ENCODE results near the gene EFNA4.

EFNA4 gene

DNA sequence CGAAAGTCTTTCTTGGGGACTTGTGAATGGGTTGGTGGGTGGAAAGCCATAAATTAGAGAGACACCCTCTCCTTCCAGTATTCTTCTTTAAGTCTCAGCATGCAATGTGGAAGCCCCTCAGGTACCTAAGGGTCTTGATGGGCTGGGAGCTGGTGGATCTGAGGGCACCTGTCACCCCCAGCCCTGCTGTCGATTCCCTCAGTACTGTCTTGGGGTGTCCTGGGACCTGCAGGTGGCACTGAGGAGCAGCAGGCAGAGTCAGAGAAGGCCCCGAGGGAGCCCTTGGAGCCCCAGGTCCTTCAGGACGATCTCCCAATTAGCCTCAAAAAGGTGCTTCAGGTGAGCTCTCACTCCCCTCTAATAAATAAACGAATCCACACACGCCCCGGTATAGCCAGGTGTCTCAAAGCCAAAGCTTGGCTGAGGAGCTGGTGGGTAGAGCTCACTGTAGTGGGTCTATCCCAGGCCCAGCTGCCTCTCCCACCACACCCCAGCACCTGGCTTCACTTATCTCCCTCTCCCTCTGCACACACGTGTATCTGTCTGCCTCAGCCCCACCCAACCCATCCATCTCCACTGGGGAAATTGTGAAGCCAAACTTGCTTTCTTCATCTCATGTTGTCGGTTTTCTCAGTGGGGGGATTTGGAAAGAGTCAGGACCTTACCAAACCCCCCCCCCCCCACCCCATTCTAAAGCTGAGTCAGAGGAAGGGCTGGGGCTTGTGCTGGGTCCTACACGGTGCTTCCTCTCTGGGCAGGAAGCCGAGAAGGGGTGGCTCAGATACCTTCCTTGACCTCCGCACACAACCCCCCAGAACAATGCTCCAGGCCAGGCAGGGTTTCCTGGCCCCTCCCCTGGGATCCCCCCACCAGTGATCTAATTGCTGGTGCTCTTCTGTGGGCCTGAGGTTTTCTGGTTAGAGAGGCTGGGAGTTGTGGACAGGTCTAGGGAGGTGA, 10.8 kb upstream of the EFNA4 start:
- DNase-seq: peak; percentile 61

DNA sequence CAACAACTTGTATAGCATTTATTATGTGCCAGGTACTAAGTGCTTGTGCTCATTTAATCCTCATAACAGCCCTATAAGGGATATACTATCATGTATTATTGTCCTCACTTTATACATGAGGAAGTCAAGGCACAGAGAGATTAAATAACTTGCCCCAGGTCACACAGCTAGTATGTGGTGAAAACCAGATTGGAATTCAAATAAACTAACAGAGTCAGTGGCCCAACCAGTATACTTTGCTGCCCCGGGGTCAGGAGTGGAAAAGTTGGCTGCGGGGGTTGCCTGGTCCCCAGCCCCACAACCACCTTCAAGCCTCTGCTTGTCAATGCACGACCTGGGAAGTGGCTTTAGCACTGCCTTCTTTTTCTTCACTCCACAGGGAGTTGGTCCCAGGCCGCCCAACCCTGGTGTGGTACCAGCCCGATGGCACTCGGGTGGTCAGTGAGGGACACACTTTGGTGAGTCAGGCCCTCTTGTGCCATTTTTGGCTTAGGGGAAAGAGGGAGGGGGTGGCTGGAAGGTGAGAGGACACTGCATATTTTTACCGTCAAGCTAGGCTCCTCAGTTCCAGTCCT, 9.9 kb upstream of the EFNA4 start:
- no peak for DNase-seq

DNA sequence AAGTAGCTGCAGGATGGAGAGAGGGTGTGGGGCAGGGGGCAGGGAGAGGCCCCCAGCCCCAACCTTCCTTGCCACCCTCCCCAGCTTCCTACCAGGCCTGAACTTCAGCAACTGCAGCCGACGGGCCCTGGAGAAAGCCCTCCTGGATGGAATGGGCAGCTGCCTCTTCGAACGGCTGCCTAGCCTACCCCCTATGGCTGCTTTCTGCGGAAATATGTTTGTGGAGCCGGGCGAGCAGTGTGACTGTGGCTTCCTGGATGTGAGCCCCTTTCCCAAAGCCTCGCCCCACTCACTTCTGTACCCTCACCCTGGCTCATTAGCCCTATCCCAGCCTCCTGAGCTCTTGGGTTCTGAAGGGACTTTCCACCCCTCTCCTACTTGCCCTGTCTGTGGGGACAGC, 6.4 kb upstream of the EFNA4 start:
- DNase-seq: no peak

DNA sequence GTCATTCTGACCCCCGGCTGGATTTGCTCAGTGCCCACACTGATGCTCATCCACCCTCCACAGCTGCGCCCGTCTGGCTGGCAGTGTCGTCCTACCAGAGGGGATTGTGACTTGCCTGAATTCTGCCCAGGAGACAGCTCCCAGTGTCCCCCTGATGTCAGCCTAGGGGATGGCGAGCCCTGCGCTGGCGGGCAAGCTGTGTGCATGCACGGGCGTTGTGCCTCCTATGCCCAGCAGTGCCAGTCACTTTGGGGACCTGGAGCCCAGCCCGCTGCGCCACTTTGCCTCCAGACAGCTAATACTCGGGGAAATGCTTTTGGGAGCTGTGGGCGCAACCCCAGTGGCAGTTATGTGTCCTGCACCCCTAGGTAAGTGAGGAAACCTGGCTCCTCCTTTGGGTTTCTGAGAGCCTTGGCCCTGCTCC, 5.7 kb upstream of the EFNA4 start:
- DNase-seq: no peak

DNA sequence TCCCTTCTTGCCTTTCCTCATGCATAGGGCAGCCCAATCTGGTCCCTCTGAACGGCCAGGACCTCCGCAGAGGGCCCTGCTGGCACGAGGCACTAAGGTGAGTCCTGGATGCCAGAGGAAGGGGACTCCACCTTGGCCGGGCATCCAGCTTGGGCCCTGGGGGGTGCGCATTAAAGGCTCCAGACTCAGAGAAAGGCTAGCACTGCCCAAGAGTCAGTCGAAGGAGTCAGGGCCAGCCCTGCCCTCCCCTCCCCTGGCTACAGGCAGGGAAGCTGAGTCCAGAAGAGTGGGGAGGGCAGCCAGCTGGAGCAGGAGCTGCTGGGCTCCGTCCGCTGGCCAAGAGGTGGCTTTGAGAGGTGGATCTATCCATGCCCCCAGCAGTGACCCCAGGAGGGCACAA, 2.8 kb upstream of the EFNA4 start:
- DNase-seq: no peak

DNA sequence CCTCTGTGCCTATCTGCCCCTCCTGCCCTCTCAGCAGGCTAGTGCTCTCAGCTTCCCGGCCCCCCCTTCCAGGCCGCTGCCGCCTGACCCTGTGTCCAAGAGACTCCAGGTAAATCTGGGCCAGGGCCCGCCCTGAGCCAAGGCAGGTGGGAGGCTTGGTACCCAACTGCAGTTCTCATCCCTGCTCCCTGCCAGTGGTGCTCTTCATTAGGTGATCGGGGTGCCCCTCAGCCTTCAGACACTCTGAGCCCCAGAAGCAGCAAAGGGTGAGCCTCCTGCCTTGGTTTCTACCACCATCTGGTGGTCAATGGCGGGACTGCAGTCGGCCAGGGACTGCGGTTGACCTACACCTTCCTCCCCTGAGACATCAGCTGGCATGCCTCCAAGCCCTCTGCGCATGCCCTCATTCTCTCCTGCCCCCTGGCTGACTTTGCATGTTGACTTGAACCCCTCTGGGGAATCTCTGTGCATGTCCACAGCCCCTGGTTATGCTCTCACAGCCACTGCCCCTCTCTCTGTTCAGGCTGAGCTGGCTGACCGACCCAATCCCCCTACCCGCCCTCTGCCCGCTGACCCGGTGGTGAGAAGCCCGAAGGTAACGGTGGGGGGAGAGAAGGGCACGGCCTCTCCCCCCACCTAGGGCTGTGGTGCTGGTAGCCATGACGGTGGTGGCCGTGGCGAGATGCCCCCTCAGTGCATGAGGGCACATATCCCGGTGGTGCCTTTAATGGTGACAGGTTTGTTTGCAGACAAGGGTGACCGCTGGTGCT, 2.0 kb upstream of the EFNA4 start:
- peak; percentile 100 for DNase-seq

DNA sequence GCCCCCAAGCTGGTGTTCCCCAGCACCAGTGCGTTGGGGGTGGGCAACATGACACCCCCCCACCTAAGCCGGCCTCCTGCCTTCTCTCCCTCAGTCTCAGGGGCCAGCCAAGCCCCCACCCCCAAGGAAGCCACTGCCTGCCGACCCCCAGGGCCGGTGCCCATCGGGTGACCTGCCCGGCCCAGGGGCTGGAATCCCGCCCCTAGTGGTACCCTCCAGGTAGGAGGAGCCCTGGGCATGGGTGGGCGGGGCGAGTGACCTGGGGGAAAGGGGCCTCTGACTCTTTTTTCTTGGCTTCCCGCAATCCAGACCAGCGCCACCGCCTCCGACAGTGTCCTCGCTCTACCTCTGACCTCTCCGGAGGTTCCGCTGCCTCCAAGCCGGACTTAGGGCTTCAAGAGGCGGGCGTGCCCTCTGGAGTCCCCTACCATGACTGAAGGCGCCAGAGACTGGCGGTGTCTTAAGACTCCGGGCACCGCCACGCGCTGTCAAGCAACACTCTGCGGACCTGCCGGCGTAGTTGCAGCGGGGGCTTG, 1.3 kb upstream of the EFNA4 start:
- no peak for DNase-seq

DNA sequence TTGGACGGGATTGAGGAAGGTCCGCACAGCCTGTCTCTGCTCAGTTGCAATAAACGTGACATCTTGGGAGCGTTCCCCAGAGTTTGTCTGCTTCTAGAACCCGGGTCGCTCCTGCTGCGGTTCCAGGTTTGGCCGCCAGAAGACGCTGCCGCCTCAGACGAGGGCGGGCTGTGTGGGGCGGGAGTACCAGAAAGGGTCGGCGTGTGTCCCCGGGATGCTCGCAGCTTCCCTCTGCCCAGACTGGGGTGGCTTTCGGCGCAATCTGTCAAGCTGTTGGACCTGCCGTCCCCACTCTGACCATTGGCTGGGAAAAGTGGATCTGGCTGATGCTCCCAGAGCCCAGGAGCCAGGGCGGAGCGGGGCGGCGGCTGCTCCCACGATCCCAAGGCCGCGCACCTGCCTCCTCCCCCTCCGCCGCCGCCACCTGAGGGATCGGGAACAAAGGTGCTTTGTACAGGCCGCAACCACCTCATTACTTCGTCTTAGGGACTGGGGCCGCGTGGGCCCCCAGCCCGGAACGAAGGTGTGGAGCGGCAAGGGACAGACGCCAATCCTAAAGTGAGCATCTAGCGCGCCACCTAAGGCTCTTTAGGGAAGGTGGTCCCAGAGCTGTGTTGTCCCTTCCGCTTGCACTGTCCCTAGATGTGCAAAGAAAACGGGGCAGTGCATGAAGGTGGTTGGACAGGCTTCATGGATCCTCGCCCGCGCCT, 683 bp upstream of the EFNA4 start:
- peak; percentile 93 for DNase-seq

DNA sequence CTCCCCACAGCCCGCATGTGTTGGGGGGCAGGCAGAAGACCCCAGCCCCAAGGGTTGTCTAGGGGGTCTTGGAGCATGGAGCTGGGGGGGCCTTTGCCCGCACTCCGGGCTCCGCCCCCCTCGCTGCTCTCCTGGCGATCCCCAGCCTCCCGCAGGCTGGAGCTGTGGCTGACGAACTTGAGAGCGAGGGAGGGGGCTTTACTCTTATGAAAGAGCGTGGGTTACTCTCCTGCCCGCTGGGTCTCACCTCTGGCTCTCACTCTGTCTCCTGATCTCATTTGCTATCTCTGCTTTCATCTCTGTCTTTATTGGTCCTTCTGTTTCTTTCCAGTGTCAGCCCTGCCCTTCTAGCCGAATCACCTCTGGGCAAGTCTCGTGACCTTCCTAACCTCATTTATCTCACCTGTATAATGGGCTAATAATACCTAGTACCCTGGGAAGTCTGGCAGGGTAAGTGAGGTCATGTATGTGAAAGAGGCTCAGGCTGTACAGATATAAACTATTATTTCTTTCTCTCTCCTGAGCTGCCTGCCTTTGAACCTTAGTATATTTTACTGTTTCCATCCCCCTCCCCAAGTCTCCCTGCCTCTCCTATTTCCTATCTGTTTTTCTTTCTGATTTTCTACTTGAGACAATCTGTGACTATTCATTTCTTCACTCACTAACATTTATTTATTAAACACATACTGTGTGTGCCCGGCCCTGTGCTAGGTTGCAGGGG, 731 bp downstream of the EFNA4 start:
- DNase-seq: peak; percentile 66

DNA sequence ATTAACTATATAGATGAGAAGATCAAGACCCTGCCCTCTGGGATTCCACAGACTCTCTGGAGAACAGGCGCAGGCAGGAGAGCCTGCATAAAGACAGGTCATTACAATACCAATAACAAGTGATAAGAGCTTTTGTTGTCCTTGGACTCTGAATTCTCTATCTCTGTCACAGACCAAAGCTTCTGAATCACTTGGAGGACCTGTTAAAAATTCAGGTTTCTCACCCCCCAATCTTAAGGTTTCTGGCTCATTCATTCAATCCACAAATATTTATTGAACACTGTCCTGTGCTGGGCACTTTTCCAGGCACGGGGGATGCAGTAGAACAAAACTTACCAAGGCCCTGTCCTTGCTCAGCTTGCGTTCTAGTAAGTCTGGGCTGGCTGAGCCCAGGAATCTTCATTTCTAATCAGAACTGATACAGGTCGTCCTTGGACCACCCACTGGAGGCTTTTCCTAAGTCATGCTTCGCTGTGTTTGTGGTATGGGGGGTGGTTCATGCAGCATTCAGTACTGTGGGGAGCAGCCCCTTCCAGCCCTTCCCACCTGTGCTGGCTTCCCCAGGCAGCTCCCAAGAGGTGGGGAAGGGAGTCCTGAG, 1.4 kb downstream of the EFNA4 start:
- no peak for DNase-seq

DNA sequence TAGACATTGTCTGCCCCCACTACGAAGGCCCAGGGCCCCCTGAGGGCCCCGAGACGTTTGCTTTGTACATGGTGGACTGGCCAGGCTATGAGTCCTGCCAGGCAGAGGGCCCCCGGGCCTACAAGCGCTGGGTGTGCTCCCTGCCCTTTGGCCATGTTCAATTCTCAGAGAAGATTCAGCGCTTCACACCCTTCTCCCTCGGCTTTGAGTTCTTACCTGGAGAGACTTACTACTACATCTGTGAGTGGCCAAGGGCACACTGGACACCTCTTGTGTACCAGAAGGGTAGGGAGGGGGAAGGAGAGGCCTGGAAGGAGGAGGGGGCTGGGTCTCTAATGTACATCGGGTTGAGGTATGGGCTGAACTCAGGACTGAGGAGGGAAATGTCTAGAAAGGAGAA, 3.2 kb downstream of the EFNA4 start:
- no peak for DNase-seq

DNA sequence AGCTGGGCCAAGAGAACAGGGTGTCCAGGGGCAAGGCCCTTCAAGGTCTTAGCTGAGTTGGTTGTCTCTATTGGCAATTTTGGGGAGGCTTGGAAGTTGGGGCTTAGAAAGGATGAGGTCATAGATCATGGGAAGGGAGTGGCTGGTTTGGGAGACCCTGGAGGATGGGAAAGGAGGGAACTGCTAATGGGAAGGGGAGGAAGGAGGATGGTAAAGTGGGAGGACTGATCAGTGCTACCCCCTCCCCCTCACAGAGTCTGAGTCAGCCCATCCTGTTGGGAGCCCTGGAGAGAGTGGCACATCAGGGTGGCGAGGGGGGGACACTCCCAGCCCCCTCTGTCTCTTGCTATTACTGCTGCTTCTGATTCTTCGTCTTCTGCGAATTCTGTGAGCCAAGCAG, 5.1 kb downstream of the EFNA4 start:
- no peak for DNase-seq

DNA sequence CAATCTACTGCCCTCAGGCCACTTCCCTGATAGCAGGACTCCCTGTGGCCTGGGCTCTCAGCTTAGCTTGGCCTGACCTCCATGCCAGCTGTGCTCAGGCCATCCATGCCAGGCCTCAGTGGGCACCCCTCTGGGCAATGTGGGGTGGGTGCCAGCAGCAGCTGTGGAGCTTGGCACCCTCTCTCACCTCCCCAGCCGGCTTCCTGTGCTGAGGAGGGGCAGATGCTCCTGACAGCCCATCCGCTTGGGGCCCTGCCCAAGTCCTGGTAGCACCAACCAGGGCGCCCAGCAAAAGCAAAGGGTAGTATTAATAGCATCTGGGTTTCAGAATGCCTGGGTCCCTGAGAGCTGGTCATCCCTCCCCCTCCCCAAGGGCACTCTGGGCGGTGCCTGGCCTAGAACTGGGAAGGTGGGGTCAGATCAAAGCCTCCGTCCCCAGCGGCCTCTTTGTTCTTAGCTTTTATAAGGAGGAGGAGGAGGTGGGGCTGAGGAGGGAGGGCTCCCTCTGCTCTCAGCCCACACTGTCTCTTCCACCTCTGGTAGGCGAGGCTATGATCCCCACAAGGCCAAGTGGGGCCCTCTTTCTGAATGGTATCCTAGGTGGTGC, 6.1 kb downstream of the EFNA4 start:
- DNase-seq: no peak

DNA sequence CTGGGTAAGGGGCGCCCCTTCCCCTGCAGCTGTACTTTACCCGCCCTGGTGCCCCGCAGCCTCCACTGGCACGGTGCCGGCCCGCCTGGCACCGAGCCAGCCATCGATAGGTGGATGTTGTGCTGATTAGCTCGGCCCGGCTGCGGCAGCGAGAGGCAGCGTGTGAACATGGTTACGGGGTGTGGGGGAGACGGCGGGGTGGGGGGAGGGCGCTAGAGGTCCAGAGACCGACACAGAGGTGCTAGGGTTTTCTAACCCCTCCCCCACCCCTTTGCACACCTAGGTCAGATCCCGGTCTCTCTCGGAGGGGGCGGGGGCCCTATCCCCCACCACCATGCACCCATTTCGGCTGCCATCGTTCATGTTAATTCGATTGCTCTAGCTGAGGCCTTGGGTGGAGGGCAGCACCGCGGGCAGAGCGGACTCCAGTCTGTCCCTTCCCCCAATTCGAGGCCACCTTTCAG, 6.7 kb downstream of the EFNA4 start:
- no peak for DNase-seq

DNA sequence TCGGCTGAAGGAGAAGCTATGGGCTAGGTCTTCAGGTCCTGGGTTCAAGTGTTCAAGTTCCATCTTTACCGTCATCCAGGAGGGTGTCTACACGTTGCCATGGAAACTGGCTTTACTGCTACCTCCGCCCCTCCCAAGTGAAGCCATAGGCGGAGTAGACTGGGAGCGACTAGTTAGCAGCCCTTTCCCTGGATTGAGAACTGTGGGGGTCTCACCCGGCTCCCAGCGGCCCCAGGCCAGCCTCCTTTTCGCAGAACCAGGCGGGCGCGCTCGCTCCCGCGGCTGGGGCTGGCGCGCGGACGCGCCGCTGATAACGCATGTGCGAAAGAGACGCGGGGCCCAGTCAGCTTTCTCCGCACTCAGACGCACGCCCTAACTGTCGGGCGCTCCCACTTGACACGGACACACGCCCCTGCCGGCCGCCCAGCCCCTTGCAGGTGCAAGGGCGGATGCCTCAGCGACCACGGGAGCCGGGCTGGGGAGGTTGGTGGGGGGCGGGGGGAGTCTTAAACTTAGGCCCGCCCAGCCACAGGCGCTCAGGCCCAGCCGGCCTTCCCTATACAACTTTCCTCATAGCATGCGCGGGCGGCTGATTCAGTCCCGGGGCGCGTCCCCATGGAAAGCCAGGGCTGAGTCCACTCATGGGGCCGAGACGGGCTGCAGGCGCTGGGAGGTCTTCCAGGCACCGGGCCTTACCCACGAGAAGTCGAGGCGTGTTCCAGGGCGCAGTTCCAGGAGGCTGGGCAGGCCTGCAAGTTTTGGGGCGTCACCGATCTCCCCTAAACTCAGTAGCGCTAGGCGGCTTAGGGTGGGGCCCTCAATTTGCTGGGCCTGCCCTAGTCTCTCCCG, 7.4 kb downstream of the EFNA4 start:
- DNase-seq: peak; percentile 85

DNA sequence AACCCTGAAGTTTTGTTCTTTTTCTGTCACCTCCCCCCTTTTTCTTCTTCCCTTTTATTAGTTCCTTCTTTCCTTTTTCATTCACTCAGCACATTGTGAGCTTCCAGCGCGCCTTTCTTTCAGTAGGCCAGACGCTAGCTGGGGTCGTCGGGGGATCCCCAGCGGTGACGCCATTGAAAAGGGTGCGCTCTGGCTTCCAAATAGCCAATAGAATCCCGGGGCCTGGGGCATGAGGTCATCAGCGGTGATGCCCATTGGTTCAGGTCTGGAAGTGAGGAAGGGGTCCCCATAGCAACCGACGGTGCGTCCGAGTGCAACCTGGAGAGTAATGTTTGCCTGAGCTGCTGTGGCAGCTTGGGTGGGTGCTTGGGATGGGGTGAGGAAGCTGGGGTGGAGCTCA, 8.2 kb downstream of the EFNA4 start:
- no peak for DNase-seq

DNA sequence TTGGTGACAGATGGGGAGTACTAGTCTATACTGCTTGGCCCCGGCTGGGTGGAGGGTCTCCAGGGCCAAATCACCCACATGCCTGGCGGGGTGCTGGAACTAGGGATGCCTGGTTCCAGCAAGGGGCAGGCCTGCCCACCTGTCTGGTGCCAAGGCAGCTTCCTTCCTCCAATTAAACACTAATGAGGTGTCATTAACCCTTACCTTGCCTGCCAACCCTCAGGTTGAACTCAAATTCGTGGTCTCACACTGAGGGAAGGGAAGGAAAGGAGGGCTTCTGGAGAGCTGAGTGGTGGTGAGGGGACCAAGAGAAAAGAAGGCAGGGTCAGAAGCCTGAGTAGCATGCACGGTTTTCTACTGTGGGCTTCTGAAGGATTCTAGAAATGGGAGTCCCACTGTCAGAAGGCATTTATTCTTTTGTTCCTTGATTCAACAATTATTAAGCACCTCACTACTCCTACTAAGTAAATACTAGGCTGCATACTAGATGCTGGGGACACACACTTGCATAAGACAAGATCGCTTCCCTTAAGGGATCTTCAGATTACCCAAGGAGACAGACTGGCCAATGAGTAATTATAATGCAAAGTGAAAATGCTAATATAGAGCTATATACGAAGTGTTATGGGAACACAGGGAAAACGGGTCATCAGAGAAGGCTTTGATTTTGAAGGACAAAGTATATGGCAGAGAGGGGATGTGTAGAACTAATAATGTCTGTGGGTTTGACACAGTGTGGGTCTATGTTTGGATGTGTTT, 9.2 kb downstream of the EFNA4 start:
- DNase-seq: no peak

DNA sequence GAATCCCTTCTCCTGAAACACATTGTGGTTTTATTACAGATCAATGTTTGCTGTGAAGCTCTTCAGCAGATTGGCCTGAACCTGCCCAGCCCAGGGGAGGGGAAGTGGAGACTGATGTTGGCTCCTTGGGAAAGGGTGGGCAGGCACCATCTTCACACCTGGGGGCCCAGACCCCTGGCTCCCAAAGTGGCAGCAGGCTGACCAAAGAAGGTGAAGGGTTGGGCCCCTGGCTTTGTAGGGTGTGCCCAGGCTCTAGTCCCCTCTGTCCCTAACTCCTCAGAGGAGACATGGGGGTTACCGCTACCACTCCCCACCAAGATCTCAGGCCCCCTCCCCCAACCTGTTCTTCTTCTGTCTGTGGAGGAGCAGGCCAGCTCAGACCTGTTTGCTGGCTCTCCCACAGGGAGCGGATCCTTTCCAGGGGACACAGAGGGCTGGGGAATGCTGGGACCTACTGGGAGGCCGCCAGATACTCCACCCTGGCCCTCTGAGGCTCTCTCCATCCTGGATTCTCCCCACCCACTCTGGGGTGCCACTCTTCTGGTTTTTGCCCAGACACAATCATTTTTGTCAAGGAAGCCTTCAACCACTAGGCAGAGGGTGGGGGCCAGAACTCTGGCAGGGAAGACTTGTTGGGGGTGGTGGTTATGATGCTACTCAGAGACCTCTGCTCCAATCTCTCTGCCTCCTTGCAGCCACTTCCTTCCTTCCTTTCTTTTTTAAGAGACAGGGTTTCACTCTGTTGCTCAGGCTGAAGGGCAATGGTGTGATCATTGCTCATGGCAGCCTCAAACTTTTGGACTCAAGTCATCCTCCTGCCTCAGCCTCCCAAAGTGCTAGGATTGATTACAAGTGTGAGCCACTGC, 10.1 kb downstream of the EFNA4 start:
- DNase-seq: no peak

All from activated CD8-positive, alpha-beta memory T cell treated with anti-CD3 and anti-CD28 coated beads, Interleukin-2, amount 50 U/mL, for 48 hours (primary cell).